GM04504 (cell line): ENCODE results near the gene CHRNB1.

Experiments used
- DNase-seq: peaks from one replicate; pipeline ENCODE4 v3.0.0-alpha.2; 2012; ENCODE audit warnings: low read depth

CHRNB1 gene

DNA sequence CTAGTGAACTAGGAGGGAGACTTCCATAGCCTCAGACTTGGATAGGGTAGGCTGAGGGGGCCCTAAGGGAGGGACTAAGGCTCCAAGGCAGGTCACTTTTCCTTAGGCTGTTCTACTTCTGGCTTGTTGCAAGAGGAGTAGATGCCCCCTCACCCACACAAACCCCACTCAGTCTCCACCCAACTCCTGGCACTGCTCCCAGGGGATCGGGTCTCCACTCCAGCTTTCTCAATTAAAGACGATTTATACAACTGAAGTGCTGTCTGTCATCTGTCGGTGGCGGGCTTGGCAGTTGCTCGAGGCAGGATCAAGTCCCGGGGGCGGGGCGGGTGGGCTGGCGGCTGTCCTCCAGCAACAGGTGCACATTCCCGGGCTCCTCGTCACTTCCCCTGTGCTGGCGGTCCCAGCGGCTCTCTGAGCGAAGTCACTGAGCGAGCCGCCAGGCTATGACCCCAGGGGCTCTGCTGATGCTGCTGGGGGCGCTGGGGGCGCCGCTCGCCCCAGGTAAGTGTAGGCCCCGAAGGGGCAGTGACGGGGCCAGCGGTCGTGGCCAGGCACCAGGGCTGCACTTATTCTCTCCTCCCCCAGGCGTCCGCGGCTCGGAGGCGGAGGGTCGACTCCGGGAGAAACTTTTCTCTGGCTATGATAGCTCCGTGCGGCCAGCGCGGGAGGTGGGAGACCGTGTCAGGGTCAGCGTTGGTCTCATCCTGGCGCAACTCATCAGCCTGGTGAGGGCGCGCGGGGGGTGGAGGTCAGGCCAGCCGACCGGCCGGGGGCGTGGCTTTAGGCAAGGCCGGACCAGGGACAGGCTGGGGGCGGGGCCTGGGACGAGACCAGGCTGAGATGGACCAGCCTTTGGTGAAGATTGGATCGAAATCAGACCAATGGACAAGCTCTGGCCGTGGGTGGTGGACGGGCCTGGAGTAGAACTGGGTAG lies at the start of gene CHRNB1:
Gene CHRNB1, plus strand, starts transcription at position 380 of the 937 bp plus-strand sequence. Its CDS starts 67 bp downstream, at position 447.
- no peak for DNase-seq

DNA sequence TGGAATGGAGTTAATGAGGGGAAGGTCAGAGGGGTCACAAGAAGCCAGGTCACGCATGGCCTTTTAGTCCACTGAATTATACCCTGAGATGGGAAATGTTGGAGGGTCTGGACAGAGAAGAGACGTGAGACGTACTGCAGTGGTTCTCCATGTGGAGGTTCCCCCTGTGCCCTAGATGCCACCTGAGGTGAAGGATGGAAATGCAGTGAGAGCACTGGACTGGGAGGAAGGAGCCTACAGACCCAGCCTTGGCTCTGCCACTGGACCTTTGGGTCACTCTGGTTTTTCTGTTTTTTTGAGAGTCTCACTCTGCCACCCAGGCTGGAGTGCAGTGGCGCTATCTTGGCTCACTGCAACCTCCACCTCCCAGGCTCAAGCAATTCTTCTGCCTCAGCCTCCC lies 48.7 kb upstream of the CHRNB1 start:
- DNase-seq = no peak

GRCh38 chr17:7398612-7399011 lies 46.2 kb upstream of the CHRNB1 start:
- no peak for DNase-seq

GRCh38 chr17:7403043-7403726 lies 41.7 kb upstream of the CHRNB1 start:
- no peak for DNase-seq

GRCh38 chr17:7403727-7403976 lies 41.2 kb upstream of the CHRNB1 start:
- no peak for DNase-seq

DNA sequence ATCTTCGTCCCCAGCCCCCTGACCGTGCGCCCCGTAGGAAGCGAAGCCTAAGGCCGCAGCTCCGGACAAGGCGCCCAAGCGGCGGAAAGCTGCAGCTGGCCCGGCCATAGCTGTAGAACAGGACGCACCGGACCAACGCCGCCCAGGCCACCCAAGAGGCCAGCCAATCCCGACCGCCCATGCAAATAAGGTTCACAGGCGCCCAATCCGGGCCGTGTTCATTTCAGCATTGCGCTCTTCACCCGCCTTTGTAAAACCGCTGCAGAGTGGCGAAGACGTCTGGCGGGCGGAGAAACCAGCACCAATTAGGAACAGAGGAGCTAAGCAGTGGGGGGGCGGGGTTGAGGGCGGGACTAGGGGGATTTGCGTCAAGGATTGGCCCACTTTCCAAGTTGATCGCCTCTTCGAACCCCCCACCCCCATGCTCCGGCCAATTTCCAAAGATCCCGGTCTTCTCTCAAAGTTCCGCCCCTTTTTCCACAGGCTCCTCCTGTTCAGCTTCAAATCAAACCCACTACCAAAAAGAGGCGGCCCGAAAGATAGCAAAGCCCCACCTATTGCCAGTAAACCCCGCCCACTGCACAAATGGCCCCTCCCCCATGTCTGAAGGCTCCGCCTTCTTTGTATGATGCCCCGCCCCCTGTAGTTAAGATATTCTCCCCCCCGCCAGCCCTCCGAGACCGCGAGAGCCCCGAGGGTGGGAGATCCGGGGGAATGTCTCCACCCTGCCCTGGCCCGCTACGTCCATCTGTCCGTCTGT lies 40.7 kb upstream of the CHRNB1 start, which contains the start of gene TMEM256:
Gene TMEM256, minus strand, starts transcription at position 121 of the 760 bp plus-strand sequence. Its CDS starts 13 bp downstream, at position 108.
- peak; percentile 99 for DNase-seq

DNA sequence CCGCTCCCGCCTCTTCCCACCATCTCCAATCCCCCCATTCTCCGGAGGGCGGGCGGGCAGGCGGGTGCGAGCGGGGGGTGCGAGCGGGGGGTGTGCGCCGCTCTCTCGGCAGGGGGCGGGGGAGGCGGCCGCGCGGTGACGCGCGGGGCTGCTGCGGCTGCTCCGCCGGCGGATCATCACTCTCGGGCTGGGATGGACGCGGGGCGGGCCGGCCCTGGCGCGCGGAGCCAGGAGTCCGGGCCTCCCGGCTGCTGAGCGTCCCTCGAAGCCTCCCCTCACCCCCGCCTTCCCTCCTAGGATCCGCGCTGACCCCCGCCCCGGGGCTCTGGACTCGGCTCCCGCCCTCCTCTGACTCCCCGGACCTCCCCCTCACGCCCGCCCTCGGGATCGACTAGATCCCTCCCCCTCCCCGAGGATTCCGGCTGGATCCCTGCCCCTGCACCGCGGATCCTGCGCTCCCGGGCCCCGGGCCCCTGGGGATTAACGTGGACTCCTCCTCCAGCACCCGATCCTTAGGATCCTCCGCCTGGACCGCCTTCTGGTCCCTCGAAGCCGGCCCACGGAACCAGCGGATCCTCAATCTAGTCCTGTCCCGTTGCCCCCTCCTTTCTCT lies 40.0 kb upstream of the CHRNB1 start:
- DNase-seq = no peak

- DNase-seq = no peak
Measured at GRCh38 chr17:7405350-7406234, 39.3 kb upstream of the CHRNB1 start.

DNA sequence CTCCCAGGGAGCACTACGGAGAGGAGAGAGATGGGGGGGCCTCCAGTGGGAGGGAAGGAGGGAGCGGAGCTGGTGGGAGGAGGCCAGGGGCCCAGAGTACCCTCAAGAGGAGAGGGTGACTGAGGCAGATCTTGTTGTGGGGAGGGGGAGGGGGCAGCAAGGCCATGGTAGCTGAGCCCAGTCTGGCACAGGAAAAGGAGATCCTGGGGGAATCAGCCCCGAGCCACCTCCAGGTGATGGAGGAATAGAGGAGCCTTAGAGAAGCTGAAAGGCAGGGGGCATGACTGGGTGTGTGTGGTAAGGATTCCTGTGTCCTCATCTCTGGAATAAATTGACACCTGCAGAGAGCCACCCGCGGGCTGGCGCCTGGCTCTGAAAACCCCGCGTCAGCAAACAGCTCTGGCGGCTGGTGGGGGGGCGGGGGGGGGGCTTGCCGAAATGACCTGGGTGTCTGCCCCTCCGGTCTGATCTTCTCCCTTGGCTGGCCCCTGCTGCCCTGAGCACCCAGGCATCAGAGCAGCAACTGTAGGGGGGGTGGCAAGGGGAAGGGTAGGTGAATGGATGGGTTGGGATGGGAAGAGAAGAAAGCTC lies 38.5 kb upstream of the CHRNB1 start:
- no peak for DNase-seq

DNA sequence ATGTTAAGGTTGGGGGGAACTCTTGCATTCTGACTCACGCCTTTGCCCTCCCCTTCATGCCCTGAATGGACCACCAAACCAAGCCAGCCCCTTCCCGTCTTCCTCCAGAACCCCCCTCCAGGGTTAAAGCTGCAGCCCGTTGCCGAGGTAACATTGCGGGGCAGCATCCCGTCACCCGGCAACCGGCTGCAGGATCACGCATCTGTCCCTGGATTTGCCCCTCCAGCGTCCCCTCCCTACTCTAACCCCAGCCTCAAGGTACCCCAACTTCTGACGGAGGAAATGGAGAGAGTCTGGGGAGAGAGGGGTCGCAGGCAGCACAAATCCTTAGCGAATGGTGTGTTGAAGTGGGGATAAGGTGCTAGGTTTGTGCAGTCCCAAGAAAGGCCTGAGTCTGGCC lies 37.8 kb upstream of the CHRNB1 start:
- no peak for DNase-seq

DNA sequence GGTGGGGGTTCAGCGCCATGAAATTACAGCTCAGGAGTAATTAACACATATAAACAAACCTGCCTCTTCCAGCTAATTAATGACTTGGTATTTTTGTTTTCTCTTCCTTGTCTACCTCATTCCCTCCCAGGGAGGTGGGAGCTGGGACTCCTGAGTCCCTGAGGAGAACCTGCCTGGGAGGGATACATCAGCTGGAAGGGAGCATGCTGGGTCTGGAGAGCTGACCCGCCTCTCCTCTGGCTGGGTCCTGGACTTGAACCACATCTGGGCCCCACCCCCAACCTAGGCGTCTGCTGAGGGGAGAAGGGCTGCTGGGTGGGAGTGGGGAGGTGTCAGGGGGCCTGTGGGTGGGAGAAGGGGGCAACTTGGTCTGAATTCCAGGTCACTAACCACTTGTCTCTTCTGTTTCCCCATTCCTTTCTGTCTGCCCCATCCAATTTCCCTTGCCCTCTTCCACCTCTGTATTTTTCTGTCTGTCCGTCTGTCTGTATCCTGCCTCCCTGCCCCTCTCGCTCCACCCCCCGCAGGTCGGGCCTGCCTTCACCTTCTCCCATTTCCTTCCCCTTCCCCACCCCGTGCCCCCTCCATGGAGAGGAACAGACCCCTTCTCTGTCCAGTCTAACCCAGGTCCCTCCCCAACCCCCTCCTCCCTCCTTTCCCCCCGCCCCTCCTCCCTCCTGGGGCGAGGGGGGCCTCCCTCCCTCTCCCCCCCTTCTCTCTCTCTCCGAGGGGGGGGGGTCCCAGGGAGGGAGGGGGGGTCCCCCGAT lies 37.2 kb upstream of the CHRNB1 start, which contains the start of gene NLGN2:
Gene NLGN2, plus strand, starts transcription at position 361 of the 767 bp plus-strand sequence. CDS start 411 bp downstream, outside the sequence.
- no peak for DNase-seq

DNA sequence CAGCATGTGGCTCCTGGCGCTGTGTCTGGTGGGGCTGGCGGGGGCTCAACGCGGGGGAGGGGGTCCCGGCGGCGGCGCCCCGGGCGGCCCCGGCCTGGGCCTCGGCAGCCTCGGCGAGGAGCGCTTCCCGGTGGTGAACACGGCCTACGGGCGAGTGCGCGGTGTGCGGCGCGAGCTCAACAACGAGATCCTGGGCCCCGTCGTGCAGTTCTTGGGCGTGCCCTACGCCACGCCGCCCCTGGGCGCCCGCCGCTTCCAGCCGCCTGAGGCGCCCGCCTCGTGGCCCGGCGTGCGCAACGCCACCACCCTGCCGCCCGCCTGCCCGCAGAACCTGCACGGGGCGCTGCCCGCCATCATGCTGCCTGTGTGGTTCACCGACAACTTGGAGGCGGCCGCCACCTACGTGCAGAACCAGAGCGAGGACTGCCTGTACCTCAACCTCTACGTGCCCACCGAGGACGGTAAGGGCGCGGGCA lies 36.6 kb upstream of the CHRNB1 start:
- no peak for DNase-seq

DNA sequence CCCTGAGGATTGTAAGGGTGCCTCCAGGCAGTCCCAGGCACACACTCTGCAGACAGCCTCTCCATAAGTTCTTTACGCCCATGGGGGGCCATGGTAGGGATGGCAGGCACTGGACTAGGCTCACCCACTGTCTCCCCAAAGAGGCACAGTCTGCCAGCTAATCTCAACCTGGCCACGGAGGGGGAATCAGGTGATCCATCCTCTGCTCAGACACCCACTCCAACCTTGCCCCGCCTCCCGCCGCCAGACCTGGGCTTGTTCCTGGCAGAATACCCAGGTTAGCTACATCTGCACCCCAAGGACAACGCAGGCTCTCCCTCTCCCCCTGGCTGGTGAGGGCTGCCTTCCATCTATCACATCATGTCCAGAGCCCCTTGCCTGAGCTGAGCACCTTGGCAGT lies 36.0 kb upstream of the CHRNB1 start:
- no peak for DNase-seq

DNA sequence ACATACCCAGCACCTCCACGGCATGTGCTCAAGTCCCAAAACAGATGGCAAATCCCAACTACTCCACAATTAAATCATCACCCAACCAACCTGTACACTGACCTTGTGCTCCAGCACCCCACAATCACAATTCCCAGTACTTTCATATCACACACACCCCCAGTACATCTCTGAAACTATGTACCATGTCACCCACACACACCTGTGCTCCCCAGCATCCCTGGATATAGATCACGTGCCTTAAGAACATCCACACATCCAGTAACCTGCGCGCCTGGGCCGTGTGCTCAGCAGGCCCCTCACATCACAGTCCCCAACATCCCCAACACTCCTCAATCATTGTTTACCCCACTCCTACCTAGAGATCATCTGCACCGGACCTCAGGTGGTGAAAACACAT lies 35.1 kb upstream of the CHRNB1 start:
- DNase-seq = no peak

DNA sequence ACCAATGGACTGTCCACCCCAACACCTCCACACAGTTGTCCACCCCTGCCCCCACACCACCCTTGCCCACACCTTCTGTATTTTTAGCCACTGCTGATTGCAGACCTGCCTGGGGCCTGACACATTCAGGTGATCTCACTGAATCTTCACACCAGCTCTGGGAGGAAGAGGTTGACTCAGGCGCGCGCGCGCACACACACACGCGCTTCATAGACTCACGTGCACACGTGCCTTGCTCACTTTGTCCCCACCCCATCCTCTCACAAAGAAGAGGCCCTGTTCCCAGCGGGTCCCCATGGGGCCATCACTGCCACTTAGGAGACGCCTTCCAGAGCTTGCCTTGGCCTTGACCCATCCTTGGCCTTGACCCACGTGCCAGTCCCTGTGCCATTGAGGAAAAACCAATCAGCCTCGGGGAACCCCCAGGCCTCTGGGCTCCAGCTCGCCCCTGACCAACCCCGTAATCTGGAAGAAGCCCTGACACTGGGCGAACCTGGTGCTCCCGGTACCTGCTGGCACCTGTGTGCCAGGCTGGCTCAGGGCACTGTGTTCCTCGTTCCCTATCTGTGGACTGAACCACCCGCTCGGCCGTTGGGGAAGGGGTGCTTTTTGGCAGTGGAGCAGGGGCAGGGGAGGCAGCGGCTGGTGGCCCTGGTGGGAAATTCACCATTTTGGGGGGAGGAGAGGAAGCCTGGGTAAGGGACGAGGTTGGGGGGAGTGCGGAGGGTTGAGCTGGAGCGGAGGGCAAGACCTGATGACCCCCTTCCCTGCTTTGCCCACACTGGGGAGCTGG lies 34.0 kb upstream of the CHRNB1 start:
- no peak for DNase-seq

- DNase-seq = no peak
Measured at GRCh38 chr17:7411427-7411750, 33.5 kb upstream of the CHRNB1 start.

- DNase-seq = no peak
Measured at GRCh38 chr17:7413346-7413985, 31.4 kb upstream of the CHRNB1 start.

GRCh38 chr17:7414837-7415236 lies 30.0 kb upstream of the CHRNB1 start:
- DNase-seq = no peak

DNA sequence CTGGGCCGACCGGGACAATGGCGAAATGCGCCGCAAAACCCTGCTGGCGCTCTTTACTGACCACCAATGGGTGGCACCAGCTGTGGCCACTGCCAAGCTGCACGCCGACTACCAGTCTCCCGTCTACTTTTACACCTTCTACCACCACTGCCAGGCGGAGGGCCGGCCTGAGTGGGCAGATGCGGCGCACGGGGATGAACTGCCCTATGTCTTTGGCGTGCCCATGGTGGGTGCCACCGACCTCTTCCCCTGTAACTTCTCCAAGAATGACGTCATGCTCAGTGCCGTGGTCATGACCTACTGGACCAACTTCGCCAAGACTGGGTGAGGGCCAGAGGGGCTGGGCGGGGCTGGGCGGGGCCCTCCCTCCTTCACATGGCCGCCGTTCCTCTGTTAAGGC lies 29.1 kb upstream of the CHRNB1 start:
- DNase-seq = no peak
